Breast epithelium (tissue), 4 donors: Measurements from ENCODE around the gene TNFAIP3. TPM values are rescaled to one million over a fixed set of nuclear protein-coding genes. Genes with fewer than 3 reads are reported as not detected.

Experiments
- DNase-seq, 2 donors: peaks; one replicate each; pipeline ENCODE4 v3.0.0-alpha.2; 2019; ENCODE audit warnings: low spot score in 2 of 2
- H3K27ac ChIP-seq, 2 donors: fragments of 200-600 bp; sonication (generic) in 1 of 2; one replicate each; pipeline ENCODE4 v1.5.1; 2016 to 2019; ENCODE audit warnings: mild to moderate bottlenecking in 1 of 2
- H3K27me3 ChIP-seq, 2 donors: fragments of 200-600 bp; sonication (generic) in 1 of 2; one replicate each; pipeline versions ENCODE4 v1.5.1 to v1.6.0; 2017 to 2019; ENCODE audit warnings: control low read depth in 1 of 2, mild to moderate bottlenecking in 1 of 2
- H3K36me3 ChIP-seq: fragments of 200-600 bp; one replicate; pipeline ENCODE4 v1.5.1; 2019
- H3K4me1 ChIP-seq, 2 donors: fragments of 200-600 bp; sonication (generic); one replicate each; pipeline ENCODE4 v1.5.1; 2016 to 2019; ENCODE audit warnings: control low read depth in 1 of 2
- H3K4me3 ChIP-seq, 3 donors: fragments of 200-600 bp; sonication (generic); 1 replicate in 2 of 3; 2 replicates in 1 of 3; pipeline ENCODE4 v1.5.1; 2016 to 2019; ENCODE audit warnings: mild to moderate bottlenecking in 3 of 3, moderate library complexity in 2 of 3
- H3K9me3 ChIP-seq, 2 donors: fragments of 200-600 bp; sonication (generic) in 1 of 2; one replicate each; pipeline ENCODE4 v1.5.1; 2016 to 2019; ENCODE audit warnings: control low read depth in 1 of 2
- CTCF ChIP-seq, 3 donors: fragments of 450-650 bp; IDR thresholded peaks; one replicate each; pipeline ENCODE4 v1.5.1; 2016 to 2017; ENCODE audit warnings: antibody characterized with exemption in 3 of 3, mild to moderate bottlenecking in 3 of 3, moderate library complexity in 3 of 3
- POLR2A ChIP-seq: fragments of 450-650 bp; IDR thresholded peaks from one replicate; pipeline ENCODE4 v1.6.1; 2016; ENCODE audit warnings: antibody characterized with exemption, mild to moderate bottlenecking, moderate library complexity
- POLR2AphosphoS5 ChIP-seq, 3 donors: sonication (generic); formaldehyde crosslinking; IDR thresholded peaks; one replicate each; pipeline ENCODE4 v1.6.1; 2017; ENCODE audit warnings: antibody characterized with exemption in 3 of 3
- intact Hi-C: fragments of 100-400 bp; cut with DNase I; formaldehyde crosslinking; loops from one replicate; pipeline ENCODE4 v1.15.1; 2023; ENCODE audit warnings: low total_unique reads
- total RNA-seq, 3 donors: library from RNA; depleted of rRNA; stranded (reverse); fragments of >200 nt; gene quantifications; one replicate each; pipeline ENCODE4 v1.1.0, GENCODE V29; 2016

TNFAIP3 gene
- total RNA-seq, 3 donors from 2014 or later: 21.3 to 50.5 (median 25.9) TPM

GRCh38 chr6:137860394-137861005 lies 6.6 kb upstream of the TNFAIP3 start:
- TF ChIP-seq POLR2A (no peak), POLR2AphosphoS5 (IDR thresholded peaks at IDR 0.05) (no peak), CTCF (IDR thresholded peaks at IDR 0.05) (no peak)
- Histone ChIP-seq H3K27ac (no peak overlapping the region), H3K9me3 (no peaks in the 10 kb centered on the region), H3K36me3 (no peaks in the 10 kb centered on the region), H3K27me3 (no peaks in the 10 kb centered on the region), H3K4me3 (no peak overlapping the region), H3K4me1 (no peaks in the 10 kb centered on the region)
- no peak for DNase-seq
- intact Hi-C loops: no loop called here

GRCh38 chr6:137861550-137862337 lies 5.3 kb upstream of the TNFAIP3 start:
- no peaks in the 10 kb centered on the region for H3K4me1 ChIP-seq
- intact Hi-C loops: no loop called here
- DNase-seq: no peak
- no peaks in the 10 kb centered on the region for H3K36me3 ChIP-seq
- no peaks in the 10 kb centered on the region for H3K9me3 ChIP-seq
- no peaks in the 10 kb centered on the region for H3K27me3 ChIP-seq
- no peak overlapping the region for H3K4me3 ChIP-seq
- TF ChIP-seq POLR2AphosphoS5 (IDR thresholded peaks at IDR 0.05) (no peak), POLR2A (no peak), CTCF (IDR thresholded peaks at IDR 0.05) (no peak)
- no peak overlapping the region for H3K27ac ChIP-seq

- H3K27me3 ChIP-seq: no peaks in the 10 kb centered on the region
- H3K36me3 ChIP-seq: no peaks in the 10 kb centered on the region
- no peak overlapping the region for H3K27ac ChIP-seq
- H3K4me1 ChIP-seq: no peaks in the 10 kb centered on the region
- intact Hi-C loops: no loop called here
- DNase-seq: no peak
- TF ChIP-seq CTCF (IDR thresholded peaks at IDR 0.05) (no peak), POLR2AphosphoS5 (IDR thresholded peaks at IDR 0.05) (no peak), POLR2A (no peak)
- H3K9me3 ChIP-seq: no peaks in the 10 kb centered on the region
- H3K4me3 ChIP-seq: no peak overlapping the region
Measured at GRCh38 chr6:137862419-137863090, 4.5 kb upstream of the TNFAIP3 start.

- no peak for TF ChIP-seq POLR2A
- TF ChIP-seq POLR2AphosphoS5 (IDR thresholded peaks at IDR 0.05): no peak
- TF ChIP-seq CTCF (IDR thresholded peaks at IDR 0.05): no peak
- Histone ChIP-seq H3K36me3 (no peaks in the 10 kb centered on the region), H3K27ac (no peak overlapping the region), H3K9me3 (no peaks in the 10 kb centered on the region), H3K4me3 (no peak overlapping the region), H3K27me3 (no peaks in the 10 kb centered on the region), H3K4me1 (no peaks in the 10 kb centered on the region)
- DNase-seq: no peak
- intact Hi-C loops: no loop called here
Measured at GRCh38 chr6:137863091-137863797, 3.8 kb upstream of the TNFAIP3 start.
